HepG2 (cell line): ENCODE measurements around the gene ENTPD7. TPM values are rescaled to one million over a fixed set of nuclear protein-coding genes. Genes with fewer than 3 reads are reported as not detected.

Experiments used
- ATAC-seq: fragments of 200-7000 bp; cut with Tn5 transposase; 3 replicates; pipeline ENCODE4 v1.9.1; 2020; ENCODE audit warnings: mild to moderate bottlenecking, moderate library complexity
- BruUV-seq: library from RNA; stranded (reverse); fragments of 400-500 nt; replicated peaks from 2 replicates; lab custom pipeline; 2021; lab: Mats Ljungman, UMichigan
- CTCF ChIA-PET: fragments of 300-600 bp; formaldehyde crosslinking; extraction: SDS; loops from one replicate; lab custom pipeline; 2021; ENCODE audit warnings: low total read pairs, inconsistent platforms, low intra/inter-chr PET ratio; lab: Yijun Ruan, JAX
- POLR2A ChIA-PET: fragments of 350-600 bp; sonication (Branson Sonifier 250); formaldehyde crosslinking; loops from one replicate; lab custom pipeline; 2020; ENCODE audit warnings: antibody characterized with exemption, inconsistent platforms; lab: Yijun Ruan, JAX
- DNase-seq: peaks from one replicate; pipeline ENCODE4 v3.0.0-alpha.2; 2015; ENCODE audit warnings: low spot score
- FAIRE-seq: peaks from 3 replicates; lab custom pipeline; 2011; peaks lifted over from hg19 to GRCh38; lab: Jason Lieb, UNC
- H2AFZ ChIP-seq: one replicate; pipeline ENCODE4 v1.6.1; 2011; ENCODE audit warnings: low read length, inconsistent platforms
- H3K27ac ChIP-seq: fragments of 300-600 bp; 3 replicates; pipeline ENCODE4 v1.8.0; 2011; ENCODE audit warnings: mixed run types, mild to moderate bottlenecking, mixed read lengths, low read length, inconsistent platforms; ENCODE audit not compliant: insufficient read depth; ENCODE audit errors: extremely low read length
- H3K27me3 ChIP-seq, 2 experiments: fragments of 200-600 bp in 1 of 2; 2 replicates in 1 of 2; 3 replicates in 1 of 2; pipeline versions ENCODE4 v1.6.0 to v1.8.0; 2011; ENCODE audit warnings: low read length in 2 of 2, mild to moderate bottlenecking in 2 of 2, moderate library complexity in 2 of 2, inconsistent platforms in 1 of 2; ENCODE audit not compliant: insufficient read depth in 2 of 2, control insufficient read depth in 1 of 2
- H3K36me3 ChIP-seq, 2 experiments: fragments of 200-600 bp in 1 of 2; replicated peaks in 1 of 2; 2 replicates in 1 of 2; 3 replicates in 1 of 2; pipeline versions ENCODE4 v1.5.1 to v1.8.0; 2011; ENCODE audit warnings: low read length in 2 of 2, inconsistent platforms in 1 of 2; ENCODE audit not compliant: insufficient read depth in 2 of 2, control insufficient read depth in 1 of 2
- H3K4me1 ChIP-seq: 2 replicates; pipeline ENCODE4 v1.5.1; 2012; ENCODE audit warnings: low read length, inconsistent platforms; ENCODE audit not compliant: insufficient read depth
- H3K4me2 ChIP-seq: 2 replicates; pipeline ENCODE4 v1.6.0; 2011; ENCODE audit warnings: low read depth, low read length, inconsistent platforms
- H3K4me3 ChIP-seq, 3 experiments: fragments of 200-600 bp in 1 of 3; sonication (generic), shearing (Covaris generic) in 1 of 3; replicated peaks in 1 of 3; 2 replicates each; pipeline ENCODE4 v1.5.1; 2011 to 2016; ENCODE audit warnings: low read length in 3 of 3, inconsistent platforms in 2 of 3, low read depth in 2 of 3, mild to moderate bottlenecking in 2 of 3, control low read depth in 1 of 3, mixed read lengths in 1 of 3; ENCODE audit not compliant: insufficient read depth in 1 of 3
- H3K79me2 ChIP-seq: one replicate; pipeline ENCODE4 v1.6.1; 2011; ENCODE audit warnings: low read length, inconsistent platforms; ENCODE audit not compliant: insufficient read depth
- H3K9ac ChIP-seq: 2 replicates; pipeline ENCODE4 v1.6.0; 2011; ENCODE audit warnings: mild to moderate bottlenecking, low read depth, low read length, inconsistent platforms; ENCODE audit not compliant: insufficient read depth
- H3K9me3 ChIP-seq: 2 replicates; pipeline ENCODE4 v1.5.1; 2012; ENCODE audit warnings: mild to moderate bottlenecking, low read length
- H4K20me1 ChIP-seq: 2 replicates; pipeline ENCODE4 v1.6.0; 2011; ENCODE audit warnings: inconsistent platforms, mild to moderate bottlenecking, low read length, moderate library complexity; ENCODE audit not compliant: insufficient read depth
- ELF1 ChIP-seq: sonication (generic); formaldehyde crosslinking; IDR thresholded peaks from 2 replicates; pipeline ENCODE4 v1.4.0; 2020; ENCODE audit warnings: missing genetic modification reagents
- GABPA ChIP-seq, 2 experiments: IDR thresholded peaks; 2 replicates each; pipeline ENCODE4 v1.6.1; 2011 to 2016; ENCODE audit warnings: low read depth in 2 of 2, low read length in 1 of 2, missing biosample characterization in 1 of 2, missing genetic modification characterization in 1 of 2
- SP1 ChIP-seq, 2 experiments: fragments of 450-650 bp in 1 of 2; sonication (generic) in 1 of 2; formaldehyde crosslinking in 1 of 2; IDR thresholded peaks; 2 replicates each; pipeline versions ENCODE4 v1.4.0 to v1.6.1; 2016 to 2020; ENCODE audit warnings: missing genetic modification reagents in 1 of 2
- ZBTB7B ChIP-seq: sonication (generic); formaldehyde crosslinking; IDR thresholded peaks from 2 replicates; pipeline ENCODE4 v1.4.0; 2020; ENCODE audit warnings: missing genetic modification reagents
- ZNF24 ChIP-seq: fragments of 450-650 bp; IDR thresholded peaks from 2 replicates; pipeline ENCODE4 v1.6.1; 2017; ENCODE audit warnings: antibody characterized with exemption, mild to moderate bottlenecking
- ZNF556 ChIP-seq: sonication (generic); formaldehyde crosslinking; IDR thresholded peaks from 2 replicates; pipeline ENCODE4 v1.4.0; 2020; ENCODE audit warnings: mild to moderate bottlenecking, missing genetic modification reagents, borderline replicate concordance
- WGBS: methylation state at CpG from one replicate; pipeline ENCODE4 v1.1.6; 2017; ENCODE audit warnings: low lambda C conversion rate; 5-methylcytosine and 5-hydroxymethylcytosine counted together
- in situ Hi-C: cut with HindIII; loops from 2 replicates; pipeline ENCODE4 v1.10.0; 2017; ENCODE audit warnings: low pct_unique_long_range_greater_than_20kb; ENCODE audit not compliant: extremely low pct_ligation_motif_present
- intact Hi-C: fragments of 100-400 bp; cut with micrococcal nuclease; formaldehyde crosslinking; loops from one replicate; pipeline ENCODE4 v1.10.0; 2022; ENCODE audit not compliant: unreplicated experiment
- polyA plus RNA-seq, 8 experiments: library from polyadenylated mRNA; depleted of rRNA in 3 of 8; stranded (reverse) in 7 of 8; unstranded in 1 of 8; fragments of >200 nt; fragmentation: Illumina TruSeq in 4 of 8; extraction: Trizol in 4 of 8; gene quantifications; 2 replicates each; pipeline versions ENCODE4 v1.2.1 to v1.2.3, GENCODE V29; 2011 to 2016; ENCODE audit warnings: low read depth in 4 of 8, missing spikeins in 1 of 8, mixed read lengths in 1 of 8; ENCODE audit not compliant: insufficient read depth in 1 of 8
- total RNA-seq, 5 experiments: library from RNA; depleted of rRNA; stranded (reverse); fragments of >200 nt; fragmentation: Illumina TruSeq; extraction: Trizol; gene quantifications; 2 replicates each; pipeline ENCODE4 v1.2.3, GENCODE V29; 2016; ENCODE audit warnings: low read depth in 1 of 5
- TF ChIP-seq, protein P1 (sequence below): sonication (generic); formaldehyde crosslinking; IDR thresholded peaks from 2 replicates; pipeline ENCODE4 v1.4.0; 2020; ENCODE audit warnings: mild to moderate bottlenecking, missing genetic modification reagents
- TF ChIP-seq, protein P2 (sequence below): sonication (generic); formaldehyde crosslinking; IDR thresholded peaks from 2 replicates; pipeline ENCODE4 v1.4.0; 2020; ENCODE audit warnings: missing genetic modification reagents
- TF ChIP-seq, protein P3 (sequence below): conservative IDR thresholded peaks from 2 replicates; pipeline ENCODE4 v1.6.1; 2018; ENCODE audit warnings: missing genetic modification reagents
- TF ChIP-seq, protein P4 (sequence below), 2 experiments: fragments of 450-650 bp in 1 of 2; sonication (generic) in 1 of 2; formaldehyde crosslinking in 1 of 2; IDR thresholded peaks; 2 replicates each; pipeline versions ENCODE4 v1.6.1 to v1.8.0; 2016 to 2022; ENCODE audit warnings: antibody characterized with exemption in 1 of 2, mild to moderate bottlenecking in 1 of 2, missing genetic modification reagents in 1 of 2

ENTPD7 gene
- total and polyA plus RNA-seq, 2 of the 13 experiments (the other 11 are each of a cell fraction or from before 2014, with no cell fraction given): 7.6 to 36.5 TPM

DNA sequence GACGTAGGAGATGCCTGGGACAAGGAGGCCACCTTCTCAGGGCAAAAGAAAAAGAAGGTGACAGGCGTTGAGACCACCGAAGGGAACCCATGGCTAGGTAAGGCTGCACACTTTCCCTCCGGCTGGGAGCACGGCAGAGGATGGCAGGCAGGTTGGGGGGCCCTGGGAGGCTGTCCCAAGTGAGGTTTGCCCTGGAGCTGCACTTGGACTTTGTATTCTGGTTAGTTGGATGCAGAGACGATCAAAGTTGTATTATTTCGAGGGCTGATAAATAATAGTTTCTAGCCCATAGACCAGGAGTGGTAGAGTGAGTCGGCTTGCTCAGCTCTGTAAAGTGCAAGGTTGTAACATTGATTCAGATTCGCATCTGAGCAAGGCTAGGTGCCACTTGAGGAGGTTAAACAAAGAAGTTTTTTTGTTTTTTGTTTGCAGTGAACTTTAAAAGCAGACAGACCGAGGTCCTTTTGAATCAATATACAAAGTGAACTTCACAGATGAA, 608 bp downstream of the ENTPD7 start:
- CTCF ChIA-PET: no interaction called here
- in situ Hi-C loops: no loop called here
- H3K79me2 ChIP-seq: peaks cover 29% of the 10 kb centered on the region
- BruUV-seq: TSS peak; percentile 55
- peak overlapping the region; percentile 85 for H3K9ac ChIP-seq
- WGBS: under 1% methylated on average over 10 of the region's 10 CpGs
- H2AFZ ChIP-seq: no peak overlapping the region
- H3K4me3 ChIP-seq: peak overlapping the region; percentile 91 to 95 (median 93)
- H4K20me1 ChIP-seq: no peaks in the 10 kb centered on the region
- H3K9me3 ChIP-seq: no peaks in the 10 kb centered on the region
- H3K36me3 ChIP-seq: peaks cover 0 to 1% of the 10 kb centered on the region in 2 experiments; a peak in 2 of 5 replicates
- no peaks in the 10 kb centered on the region; a peak in 1 of 5 replicates for H3K27me3 ChIP-seq
- intact Hi-C loops: loop anchor here (2.0 kb wide), 2 partner anchors 13 to 39 kb away; partner anchors contain the start of gene SLC25A28
- H3K27ac ChIP-seq: peak overlapping the region; percentile 76
- DNase-seq (no peak), ATAC-seq (peak; percentile 29), FAIRE-seq (no peak)
- POLR2A ChIA-PET: interaction anchor here (0.9 to 3.5 kb wide), 11 partner anchors 7 to 229 kb away, joined by 3 to 63 read pairs (median 8); partner anchors contain the start of genes ABCC2, COX15, CUTC and GOT1
- peaks cover 49% of the 10 kb centered on the region for H3K4me1 ChIP-seq
- H3K4me2 ChIP-seq: peak overlapping the region; percentile 72
- TF ChIP-seq GABPA (IDR thresholded peaks at IDR 0.05; ENCODE audit: low read depth, low read length): no peak
- no peak for TF ChIP-seq GABPA (CRISPR knock-in tag; IDR thresholded peaks at IDR 0.05; ENCODE audit: low read depth)
- TF ChIP-seq, protein P1, sequence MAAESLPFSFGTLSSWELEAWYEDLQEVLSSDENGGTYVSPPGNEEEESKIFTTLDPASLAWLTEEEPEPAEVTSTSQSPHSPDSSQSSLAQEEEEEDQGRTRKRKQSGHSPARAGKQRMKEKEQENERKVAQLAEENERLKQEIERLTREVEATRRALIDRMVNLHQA (CRISPR knock-in tag): no peak
- TF ChIP-seq ZNF556 (CRISPR knock-in tag): no peak
- TF ChIP-seq ELF1 (CRISPR knock-in tag): no peak
- TF ChIP-seq, protein P2, sequence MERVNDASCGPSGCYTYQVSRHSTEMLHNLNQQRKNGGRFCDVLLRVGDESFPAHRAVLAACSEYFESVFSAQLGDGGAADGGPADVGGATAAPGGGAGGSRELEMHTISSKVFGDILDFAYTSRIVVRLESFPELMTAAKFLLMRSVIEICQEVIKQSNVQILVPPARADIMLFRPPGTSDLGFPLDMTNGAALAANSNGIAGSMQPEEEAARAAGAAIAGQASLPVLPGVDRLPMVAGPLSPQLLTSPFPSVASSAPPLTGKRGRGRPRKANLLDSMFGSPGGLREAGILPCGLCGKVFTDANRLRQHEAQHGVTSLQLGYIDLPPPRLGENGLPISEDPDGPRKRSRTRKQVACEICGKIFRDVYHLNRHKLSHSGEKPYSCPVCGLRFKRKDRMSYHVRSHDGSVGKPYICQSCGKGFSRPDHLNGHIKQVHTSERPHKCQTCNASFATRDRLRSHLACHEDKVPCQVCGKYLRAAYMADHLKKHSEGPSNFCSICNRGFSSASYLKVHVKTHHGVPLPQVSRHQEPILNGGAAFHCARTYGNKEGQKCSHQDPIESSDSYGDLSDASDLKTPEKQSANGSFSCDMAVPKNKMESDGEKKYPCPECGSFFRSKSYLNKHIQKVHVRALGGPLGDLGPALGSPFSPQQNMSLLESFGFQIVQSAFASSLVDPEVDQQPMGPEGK: peak; percentile 38; the same call in 1 of the 2 replicates
- TF ChIP-seq, protein P3, sequence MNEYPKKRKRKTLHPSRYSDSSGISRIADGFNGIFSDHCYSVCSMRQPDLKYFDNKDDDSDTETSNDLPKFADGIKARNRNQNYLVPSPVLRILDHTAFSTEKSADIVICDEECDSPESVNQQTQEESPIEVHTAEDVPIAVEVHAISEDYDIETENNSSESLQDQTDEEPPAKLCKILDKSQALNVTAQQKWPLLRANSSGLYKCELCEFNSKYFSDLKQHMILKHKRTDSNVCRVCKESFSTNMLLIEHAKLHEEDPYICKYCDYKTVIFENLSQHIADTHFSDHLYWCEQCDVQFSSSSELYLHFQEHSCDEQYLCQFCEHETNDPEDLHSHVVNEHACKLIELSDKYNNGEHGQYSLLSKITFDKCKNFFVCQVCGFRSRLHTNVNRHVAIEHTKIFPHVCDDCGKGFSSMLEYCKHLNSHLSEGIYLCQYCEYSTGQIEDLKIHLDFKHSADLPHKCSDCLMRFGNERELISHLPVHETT (CRISPR knock-in tag): no peak
- no peak for TF ChIP-seq SP1 (IDR thresholded peaks at IDR 0.05)
- TF ChIP-seq SP1 (CRISPR knock-in tag; IDR thresholded peaks at IDR 0.05): no peak
- TF ChIP-seq ZNF24: no peak
- TF ChIP-seq ZBTB7B (CRISPR knock-in tag): no peak
- TF ChIP-seq, protein P4, sequence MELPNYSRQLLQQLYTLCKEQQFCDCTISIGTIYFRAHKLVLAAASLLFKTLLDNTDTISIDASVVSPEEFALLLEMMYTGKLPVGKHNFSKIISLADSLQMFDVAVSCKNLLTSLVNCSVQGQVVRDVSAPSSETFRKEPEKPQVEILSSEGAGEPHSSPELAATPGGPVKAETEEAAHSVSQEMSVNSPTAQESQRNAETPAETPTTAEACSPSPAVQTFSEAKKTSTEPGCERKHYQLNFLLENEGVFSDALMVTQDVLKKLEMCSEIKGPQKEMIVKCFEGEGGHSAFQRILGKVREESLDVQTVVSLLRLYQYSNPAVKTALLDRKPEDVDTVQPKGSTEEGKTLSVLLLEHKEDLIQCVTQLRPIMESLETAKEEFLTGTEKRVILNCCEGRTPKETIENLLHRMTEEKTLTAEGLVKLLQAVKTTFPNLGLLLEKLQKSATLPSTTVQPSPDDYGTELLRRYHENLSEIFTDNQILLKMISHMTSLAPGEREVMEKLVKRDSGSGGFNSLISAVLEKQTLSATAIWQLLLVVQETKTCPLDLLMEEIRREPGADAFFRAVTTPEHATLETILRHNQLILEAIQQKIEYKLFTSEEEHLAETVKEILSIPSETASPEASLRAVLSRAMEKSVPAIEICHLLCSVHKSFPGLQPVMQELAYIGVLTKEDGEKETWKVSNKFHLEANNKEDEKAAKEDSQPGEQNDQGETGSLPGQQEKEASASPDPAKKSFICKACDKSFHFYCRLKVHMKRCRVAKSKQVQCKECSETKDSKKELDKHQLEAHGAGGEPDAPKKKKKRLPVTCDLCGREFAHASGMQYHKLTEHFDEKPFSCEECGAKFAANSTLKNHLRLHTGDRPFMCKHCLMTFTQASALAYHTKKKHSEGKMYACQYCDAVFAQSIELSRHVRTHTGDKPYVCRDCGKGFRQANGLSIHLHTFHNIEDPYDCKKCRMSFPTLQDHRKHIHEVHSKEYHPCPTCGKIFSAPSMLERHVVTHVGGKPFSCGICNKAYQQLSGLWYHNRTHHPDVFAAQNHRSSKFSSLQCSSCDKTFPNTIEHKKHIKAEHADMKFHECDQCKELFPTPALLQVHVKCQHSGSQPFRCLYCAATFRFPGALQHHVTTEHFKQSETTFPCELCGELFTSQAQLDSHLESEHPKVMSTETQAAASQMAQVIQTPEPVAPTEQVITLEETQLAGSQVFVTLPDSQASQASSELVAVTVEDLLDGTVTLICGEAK (IDR thresholded peaks at IDR 0.05): no peak
- TF ChIP-seq, protein P4 (CRISPR knock-in tag; IDR thresholded peaks at IDR 0.05): no peak; the same call in 1 of the 2 replicates
